VCaP (cell line): ENCODE measurements around the gene PBX3.

Experiments
- H3K27ac ChIP-seq: fragments of 450-650 bp; 2 replicates; pipeline ENCODE4 v1.5.1; 2017
- TF ChIP-seq, protein P1 (sequence below): fragments of 450-650 bp; conservative IDR thresholded peaks from 2 replicates; pipeline ENCODE4 v1.5.1; 2017; ENCODE audit warnings: mild to moderate bottlenecking, moderate library complexity

Gene PBX3

DNA sequence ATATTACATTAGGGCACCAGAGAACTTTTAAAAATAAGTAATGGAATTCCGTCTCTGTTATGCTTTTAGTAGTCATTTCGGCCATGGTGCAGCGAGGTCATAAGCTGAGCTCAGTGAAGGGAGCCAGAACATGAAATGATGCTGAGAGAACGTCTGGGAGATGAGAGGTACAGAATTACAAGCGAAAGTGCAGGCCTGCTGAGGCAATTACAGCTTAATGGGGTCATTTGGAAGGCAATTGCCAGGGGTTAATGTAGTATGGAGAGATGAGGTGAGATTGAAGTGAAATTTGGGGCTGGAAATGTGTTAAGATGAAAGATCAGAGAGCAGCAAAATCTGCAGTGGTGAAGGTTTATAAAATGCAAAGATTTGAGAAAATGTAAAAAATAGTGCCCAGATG, 96.5 kb downstream of the PBX3 start:
- H3K27ac ChIP-seq: no peak overlapping the region
- TF ChIP-seq, protein P1, sequence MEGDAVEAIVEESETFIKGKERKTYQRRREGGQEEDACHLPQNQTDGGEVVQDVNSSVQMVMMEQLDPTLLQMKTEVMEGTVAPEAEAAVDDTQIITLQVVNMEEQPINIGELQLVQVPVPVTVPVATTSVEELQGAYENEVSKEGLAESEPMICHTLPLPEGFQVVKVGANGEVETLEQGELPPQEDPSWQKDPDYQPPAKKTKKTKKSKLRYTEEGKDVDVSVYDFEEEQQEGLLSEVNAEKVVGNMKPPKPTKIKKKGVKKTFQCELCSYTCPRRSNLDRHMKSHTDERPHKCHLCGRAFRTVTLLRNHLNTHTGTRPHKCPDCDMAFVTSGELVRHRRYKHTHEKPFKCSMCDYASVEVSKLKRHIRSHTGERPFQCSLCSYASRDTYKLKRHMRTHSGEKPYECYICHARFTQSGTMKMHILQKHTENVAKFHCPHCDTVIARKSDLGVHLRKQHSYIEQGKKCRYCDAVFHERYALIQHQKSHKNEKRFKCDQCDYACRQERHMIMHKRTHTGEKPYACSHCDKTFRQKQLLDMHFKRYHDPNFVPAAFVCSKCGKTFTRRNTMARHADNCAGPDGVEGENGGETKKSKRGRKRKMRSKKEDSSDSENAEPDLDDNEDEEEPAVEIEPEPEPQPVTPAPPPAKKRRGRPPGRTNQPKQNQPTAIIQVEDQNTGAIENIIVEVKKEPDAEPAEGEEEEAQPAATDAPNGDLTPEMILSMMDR: no peak

DNA sequence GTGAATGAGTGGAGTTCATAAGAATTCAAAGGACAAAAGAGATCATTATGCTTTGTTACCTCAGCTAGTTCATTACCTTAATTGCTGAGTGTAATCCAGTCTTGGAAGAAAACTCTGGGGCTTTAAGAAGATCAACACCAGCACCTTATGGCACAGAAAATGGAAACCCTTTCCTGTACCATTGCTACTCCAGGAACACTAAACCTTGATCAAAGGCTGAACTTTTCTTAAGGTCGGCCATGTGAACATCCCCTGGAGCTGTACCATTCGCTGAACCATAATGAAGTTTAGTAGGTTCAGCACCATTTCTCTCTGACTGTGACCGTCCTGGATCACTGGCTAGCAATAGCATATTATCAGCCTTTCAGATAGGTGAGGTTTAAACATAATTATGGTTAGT, 97.4 kb downstream of the PBX3 start:
- no peak overlapping the region for H3K27ac ChIP-seq
- TF ChIP-seq, protein P1: no peak

DNA sequence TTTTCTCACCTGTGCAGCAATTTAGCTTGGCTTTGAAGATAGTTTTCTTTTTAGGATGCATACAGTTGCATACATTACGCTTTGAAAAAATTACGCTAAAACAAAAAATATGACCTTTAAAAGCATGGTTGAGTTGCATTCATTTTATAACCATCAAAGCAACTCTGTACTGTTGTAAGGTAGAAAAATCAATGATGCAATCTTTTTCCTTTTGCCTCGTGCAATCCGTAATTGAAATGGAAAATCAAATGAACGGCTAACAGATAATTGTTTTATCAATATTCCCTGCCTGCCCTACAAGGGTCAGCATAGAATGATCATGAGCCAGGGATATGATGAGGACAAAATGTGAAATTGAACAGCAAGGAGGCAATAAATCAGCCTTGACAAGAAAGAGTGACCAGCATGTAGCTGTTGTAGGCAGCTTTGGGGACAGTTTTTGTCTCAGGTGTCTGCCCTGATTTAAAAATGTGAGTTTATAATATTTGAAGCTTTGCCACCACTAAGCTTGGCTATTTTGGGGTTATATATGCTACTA, 98.2 kb downstream of the PBX3 start:
- no peak overlapping the region for H3K27ac ChIP-seq

DNA sequence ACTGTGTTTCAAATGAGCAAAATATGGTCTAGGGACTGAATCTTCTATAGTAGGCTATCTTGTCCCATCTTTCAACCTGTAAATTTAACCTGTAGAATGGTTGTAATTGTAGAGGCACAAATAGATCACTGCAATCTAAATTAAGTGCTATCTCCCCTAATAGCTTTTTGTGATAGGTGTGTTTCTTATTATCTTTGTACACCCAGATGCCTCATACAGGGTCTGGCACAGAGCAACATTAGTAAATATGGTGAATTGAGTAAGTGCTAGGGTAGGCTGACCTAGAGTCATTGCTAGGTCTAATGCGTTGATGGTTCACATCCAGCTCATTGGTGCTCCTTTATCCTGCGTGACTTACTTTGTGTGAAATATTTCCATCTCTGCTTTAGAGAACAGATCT, 100.6 kb downstream of the PBX3 start:
- H3K27ac ChIP-seq: no peak overlapping the region
- TF ChIP-seq, protein P1: no peak

More for the DNA sequence above, 98.2 kb downstream of the PBX3 start:
- TF ChIP-seq, protein P1: no peak

DNA sequence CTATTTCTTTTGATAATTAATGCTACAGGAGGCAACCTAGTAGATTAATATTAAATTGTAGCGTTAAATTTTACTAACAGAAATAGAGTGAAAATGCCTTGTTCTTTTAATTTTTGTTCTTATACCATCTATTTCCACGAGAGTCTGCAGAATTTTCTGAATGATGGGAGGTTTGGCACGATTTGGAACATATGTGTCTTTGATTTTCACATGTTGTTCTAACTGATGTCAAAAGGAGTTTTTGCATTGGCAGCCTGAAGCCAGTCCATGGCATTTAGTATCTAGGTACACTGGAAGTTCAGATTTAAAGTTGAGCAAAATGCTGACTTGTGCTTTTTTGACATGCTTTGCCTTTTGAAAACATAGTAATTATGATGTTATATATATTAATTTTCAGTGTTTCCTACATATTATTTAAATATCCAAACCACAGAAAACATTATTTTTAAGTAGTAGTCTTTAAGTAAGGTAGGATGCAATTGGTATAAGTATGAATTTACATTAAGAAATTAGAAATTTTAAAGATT, 103.0 kb downstream of the PBX3 start:
- no peak overlapping the region for H3K27ac ChIP-seq
- TF ChIP-seq, protein P1: no peak

DNA sequence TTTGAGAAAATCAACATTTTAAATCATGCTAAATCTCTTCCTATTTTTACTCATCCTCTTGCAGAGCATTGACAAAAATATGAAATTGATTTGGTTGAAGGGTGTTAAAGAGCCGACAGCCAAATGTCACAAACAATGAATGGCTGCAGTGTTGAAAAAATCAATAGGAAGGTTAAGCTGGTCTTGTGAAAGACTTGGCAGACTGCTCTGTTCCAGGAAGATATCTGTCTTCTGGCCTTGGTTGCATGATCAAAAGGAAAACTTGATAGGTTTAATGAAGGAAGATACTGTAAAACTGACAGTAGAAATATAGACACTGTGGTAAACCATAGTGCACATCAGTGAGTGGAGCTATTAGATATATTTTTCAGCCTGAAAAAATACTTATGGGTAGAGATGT, 103.6 kb downstream of the PBX3 start:
- no peak overlapping the region for H3K27ac ChIP-seq
- TF ChIP-seq, protein P1: no peak

DNA sequence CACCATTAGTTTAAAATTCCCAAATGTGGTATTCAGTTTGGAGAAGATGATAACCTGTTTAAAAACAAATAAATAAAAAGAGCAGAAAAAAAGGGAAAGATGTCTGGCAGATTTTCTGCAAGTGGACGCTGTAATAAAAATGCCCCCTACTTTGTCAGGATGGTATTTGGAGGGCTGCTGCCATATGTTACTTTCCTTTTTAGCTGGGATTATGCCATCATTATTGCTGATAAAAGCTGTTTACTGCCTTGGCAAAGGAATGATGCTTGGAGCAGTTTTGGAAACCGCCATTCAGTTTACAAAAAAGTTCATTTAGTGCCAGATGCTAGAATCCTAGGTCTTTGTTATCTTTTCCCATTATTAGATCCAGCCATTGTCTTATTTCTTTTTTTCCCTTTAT, 104.8 kb downstream of the PBX3 start:
- H3K27ac ChIP-seq: no peak overlapping the region
- TF ChIP-seq, protein P1: no peak
